Measurements from ENCODE around the gene TMUB2. TPM values are rescaled to one million over a fixed set of nuclear protein-coding genes. Genes with fewer than 3 reads are reported as not detected.

The TMUB2 gene
- total RNA-seq, 2 experiments from 2014 or later: 31.4 to 34.1 TPM

DNA sequence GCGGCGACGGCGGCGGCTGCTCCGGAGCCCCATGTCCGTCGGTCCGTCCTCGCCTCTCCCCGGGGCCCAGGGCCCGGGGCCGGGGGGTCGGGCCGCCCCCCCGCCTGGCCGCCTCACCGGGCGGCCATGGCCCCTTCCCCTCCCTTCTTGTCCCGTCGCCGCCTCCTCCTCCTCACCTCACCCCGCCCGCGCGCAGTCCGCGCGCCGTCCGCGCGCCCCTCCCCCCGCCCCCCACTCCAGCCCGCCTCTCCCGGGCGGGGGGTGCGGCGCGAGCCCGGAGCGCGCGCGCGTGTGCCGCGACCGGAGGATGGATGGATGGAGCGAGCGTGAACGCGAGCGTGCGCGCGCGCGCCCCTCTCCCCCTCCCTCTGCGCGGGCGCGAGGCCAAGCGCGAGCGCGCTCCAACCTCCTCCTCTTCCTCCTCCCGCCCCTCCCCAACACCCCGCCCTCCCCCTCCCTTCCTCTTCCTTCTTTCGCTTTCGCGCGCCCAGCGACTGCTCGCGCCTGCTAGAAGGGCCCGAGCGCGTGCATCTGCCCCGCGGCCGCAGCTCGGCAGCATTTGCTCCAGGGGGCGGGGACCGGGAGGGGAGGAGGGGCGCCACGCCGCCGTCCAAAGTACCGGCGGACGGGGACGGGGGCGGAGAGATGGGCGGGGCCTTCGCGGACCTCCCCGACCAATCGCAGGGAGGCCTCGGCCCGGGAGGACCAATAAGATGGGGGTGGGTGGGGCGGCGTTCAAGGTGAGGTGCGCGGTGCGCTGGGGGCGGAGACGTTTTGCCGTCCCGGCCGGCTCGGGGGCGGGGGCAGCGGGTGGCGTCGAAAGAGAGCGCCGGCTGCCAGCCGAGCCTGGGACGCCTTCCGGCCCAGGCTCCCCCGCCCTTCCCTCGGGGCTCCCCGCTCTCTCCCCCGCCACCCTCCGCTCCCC is 13.0 kb downstream of the TMUB2 start, which contains the start of gene ATXN7L3:
TSS of gene ATXN7L3 (minus strand) at position 332 of the 925 bp plus-strand sequence. CDS start 1,814 bp downstream, outside the sequence.
- Mint-ChIP-seq H3K36me3 (peaks cover 18% of the 10 kb centered on the region), H3K4me3 (peak within 1 kb of the TSS; percentile 89), H3K27me3 (no peaks in the 10 kb centered on the region), H3K4me1 (peaks cover 40% of the 10 kb centered on the region), H3K9me3 (ENCODE audit: low read depth) (no peaks in the 10 kb centered on the region), H3K27ac (peak within 1 kb of the TSS; percentile 94)
- peak; percentile 100 for DNase-seq
- CTCF ChIA-PET: interaction anchor here (4.1 to 6.6 kb wide), 2 partner anchors 10 to 14 kb away, joined by 32 to 67 read pairs; partner anchors contain the start of gene TMUB2
- peak; percentile 80 for ATAC-seq

DNA sequence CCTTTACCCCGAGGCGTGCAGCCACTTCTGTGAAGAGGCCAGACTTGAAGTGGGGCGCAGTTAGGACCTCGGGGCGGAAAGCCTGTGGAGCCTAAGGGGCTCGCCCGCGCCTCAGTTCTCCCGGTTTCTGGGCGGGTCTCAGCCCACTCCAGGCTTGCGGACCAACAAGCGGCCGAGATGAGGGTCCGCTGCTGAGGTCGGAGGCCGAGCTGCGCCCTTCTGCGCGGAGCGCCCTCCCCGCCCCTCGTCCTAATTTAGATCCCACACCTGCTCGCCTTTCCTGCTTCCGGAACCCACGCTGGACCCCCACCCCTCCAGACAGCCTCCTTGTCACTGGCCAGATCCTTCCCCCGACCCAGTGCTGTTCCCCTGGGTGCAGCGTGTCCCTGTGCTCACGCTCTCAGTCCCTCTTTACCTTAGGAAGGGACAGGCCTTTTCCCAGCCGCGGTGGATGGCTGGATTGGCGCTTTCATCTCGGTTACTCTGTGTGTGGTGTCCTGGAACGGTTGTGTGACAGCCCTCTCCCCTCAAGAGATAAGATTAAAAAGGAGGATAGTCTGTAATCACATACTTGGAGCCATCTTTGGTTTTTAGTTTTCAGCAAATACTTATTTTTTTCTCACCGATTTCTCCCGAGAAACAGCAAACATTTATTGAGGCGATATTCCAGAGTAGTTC is 13.8 kb downstream of the TMUB2 start:
- Mint-ChIP-seq H3K4me1 (peaks cover 40% of the 10 kb centered on the region), H3K27ac (peak overlapping the region; percentile 94), H3K9me3 (ENCODE audit: low read depth) (no peaks in the 10 kb centered on the region), H3K4me3 (peak overlapping the region; percentile 89), H3K36me3 (peaks cover 11% of the 10 kb centered on the region), H3K27me3 (no peaks in the 10 kb centered on the region)
- DNase-seq (no peak), ATAC-seq (no peak)
- CTCF ChIA-PET: interaction anchor here (1.8 to 6.6 kb wide), 6 partner anchors 10 to 145 kb away, joined by 5 to 67 read pairs (median 22); partner anchors contain the start of genes GRN, SLC25A39 and TMUB2

DNA sequence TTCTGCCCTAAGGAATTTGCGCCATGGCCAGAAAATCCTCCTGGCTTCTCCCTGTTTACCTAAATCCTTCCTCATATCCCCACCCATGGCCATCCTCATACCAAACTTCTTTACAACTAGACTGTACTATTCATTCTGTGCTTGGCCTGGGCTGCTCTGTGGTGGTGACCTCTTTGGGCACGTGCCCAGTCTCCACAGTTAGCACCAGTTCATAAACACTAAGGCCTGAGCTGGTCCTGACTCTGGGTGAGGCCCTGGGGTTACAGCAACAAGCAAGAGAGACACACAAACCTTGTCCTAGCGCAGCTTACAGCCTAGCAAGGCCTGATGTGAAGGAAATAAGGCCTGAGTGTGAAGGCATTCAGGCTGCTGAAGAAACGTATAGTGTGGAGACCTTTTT is 16.0 kb downstream of the TMUB2 start:
- no peak for DNase-seq

DNA sequence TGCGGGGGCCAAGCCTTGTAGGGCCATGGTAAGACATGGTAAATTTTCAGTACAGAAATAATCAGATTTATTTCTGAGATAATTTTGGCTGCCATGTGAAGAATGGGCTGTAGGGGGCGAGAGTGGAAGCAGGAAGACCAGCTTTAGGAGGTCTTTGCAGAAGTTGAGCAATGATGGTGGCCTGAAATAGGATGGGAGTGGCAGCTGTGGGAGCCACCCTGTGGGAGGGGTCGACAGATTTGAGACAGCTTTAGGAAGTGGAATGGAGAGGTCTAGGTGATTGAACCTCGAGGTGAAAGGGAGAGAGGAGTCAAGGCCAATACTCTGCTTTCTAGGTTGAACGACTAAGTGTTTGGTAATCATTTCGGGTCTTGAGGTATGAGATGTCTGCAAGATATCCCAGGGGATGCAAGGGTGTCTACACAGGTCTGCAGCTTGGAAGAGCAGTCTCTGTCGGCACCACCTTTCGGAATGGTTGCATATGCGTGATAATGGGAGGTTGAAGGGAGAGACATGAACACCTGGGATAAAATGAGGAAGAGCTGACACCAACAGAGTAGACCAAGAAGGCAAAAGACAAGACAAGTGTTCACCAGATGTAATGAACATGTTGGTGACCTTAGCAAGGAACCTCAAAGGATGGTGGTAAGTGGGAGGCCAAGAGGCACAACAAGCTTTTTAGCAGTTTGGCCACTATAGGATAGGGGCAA is 17.1 kb downstream of the TMUB2 start:
- Mint-ChIP-seq H3K36me3 (peaks cover 19% of the 10 kb centered on the region), H3K9me3 (ENCODE audit: low read depth) (no peaks in the 10 kb centered on the region), H3K4me3 (no peak overlapping the region), H3K27ac (peak overlapping the region; percentile 64), H3K27me3 (no peaks in the 10 kb centered on the region), H3K4me1 (peaks cover 33% of the 10 kb centered on the region)
- ATAC-seq (no peak), DNase-seq (peak; percentile 80)
- CTCF ChIA-PET: interaction anchor here (0.7 to 4.4 kb wide), 22 partner anchors 8 to 183 kb away, joined by 3 to 40 read pairs (median 4); partner anchors contain the start of genes GRN, HDAC5, TMUB2 and UBTF

More for the DNA sequence above, 16.0 kb downstream of the TMUB2 start:
- Mint-ChIP-seq H3K36me3 (peaks cover 11% of the 10 kb centered on the region), H3K27ac (no peak overlapping the region), H3K27me3 (no peaks in the 10 kb centered on the region), H3K4me1 (peaks cover 33% of the 10 kb centered on the region), H3K9me3 (ENCODE audit: low read depth) (no peaks in the 10 kb centered on the region), H3K4me3 (no peak overlapping the region)
- no peak for ATAC-seq
- CTCF ChIA-PET: interaction anchor here (1.0 to 6.6 kb wide), 10 partner anchors 7 to 160 kb away, joined by 3 to 67 read pairs (median 8); partner anchors contain the start of genes SLC25A39, TMUB2 and UBTF

DNA sequence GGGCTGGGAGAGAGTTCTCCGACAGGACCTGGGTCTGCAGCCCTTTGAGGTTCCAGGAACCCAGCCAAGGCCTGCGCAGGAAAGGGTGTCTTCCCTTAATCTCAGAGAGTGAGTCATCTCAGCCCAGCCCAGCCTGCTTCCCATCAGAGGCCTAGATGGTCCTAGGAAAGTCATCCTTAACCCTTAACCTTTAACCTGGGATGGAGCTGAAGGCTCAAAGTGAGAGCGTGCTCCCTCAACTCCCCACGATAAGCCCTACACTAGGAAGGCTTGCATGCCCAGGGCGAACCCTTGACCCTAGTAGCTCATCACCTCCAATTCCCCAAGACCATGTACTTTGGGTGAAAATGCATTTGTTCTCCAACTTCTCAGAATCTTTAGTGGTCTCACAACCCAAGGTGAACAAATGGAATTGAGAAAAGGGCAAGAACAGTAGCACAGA is 17.7 kb downstream of the TMUB2 start:
- DNase-seq: no peak
- Mint-ChIP-seq H3K9me3 (ENCODE audit: low read depth) (no peaks in the 10 kb centered on the region), H3K27me3 (no peaks in the 10 kb centered on the region), H3K27ac (no peak overlapping the region), H3K4me3 (no peak overlapping the region), H3K4me1 (peaks cover 33% of the 10 kb centered on the region), H3K36me3 (peaks cover 23% of the 10 kb centered on the region)
- no peak for ATAC-seq
- CTCF ChIA-PET: interaction anchor here (0.8 to 4.4 kb wide), 20 partner anchors 9 to 182 kb away, joined by 3 to 40 read pairs (median 6); partner anchors contain the start of genes GRN, HDAC5, TMUB2 and UBTF

DNA sequence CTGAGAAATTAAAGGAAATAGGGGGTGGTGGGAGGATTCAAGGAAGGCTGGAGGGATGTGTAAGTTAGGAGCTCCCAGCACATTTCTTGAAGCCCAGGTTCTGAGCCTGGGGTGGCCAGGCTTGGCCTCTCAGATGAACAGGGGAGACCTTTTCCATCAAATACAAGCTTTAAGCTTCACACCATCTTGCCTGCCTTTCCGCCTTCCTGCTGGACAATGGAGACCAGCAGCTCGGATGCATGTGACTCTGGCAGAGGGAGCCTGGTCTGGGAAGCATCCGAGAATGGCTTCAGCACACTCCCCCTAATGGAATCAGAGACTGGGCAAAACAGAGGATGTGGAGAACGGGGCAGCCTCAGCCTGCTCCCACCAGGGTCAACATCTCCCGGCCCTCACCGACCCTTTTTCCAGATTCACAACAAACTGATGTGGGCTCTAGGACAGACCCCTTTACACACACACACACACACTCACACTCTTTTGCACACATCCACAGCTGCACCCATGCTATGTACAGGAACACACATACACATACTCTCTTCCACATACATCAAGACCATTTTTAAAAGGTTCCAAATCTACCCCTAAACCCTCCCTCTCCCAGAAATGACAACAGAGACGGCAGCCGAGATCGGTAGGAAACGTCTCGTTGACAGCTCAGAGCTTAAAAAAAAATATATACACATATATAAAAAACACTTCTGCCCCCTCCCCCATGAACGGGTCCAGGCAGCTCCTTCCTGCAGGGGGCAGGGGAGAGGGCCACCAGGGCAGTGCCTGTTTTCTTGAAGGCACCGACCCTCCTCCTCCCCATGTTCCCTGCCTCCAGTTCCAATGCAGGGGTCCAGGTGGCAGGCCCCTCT is 19.4 kb downstream of the TMUB2 start:
- DNase-seq (no peak), ATAC-seq (no peak)
- CTCF ChIA-PET: interaction anchor here (0.9 to 2.4 kb wide), 6 partner anchors 10 to 148 kb away, joined by 3 to 12 read pairs (median 5); no protein-coding TSS in a partner anchor
- Mint-ChIP-seq H3K27ac (peak overlapping the region; percentile 11), H3K27me3 (no peaks in the 10 kb centered on the region), H3K9me3 (ENCODE audit: low read depth) (no peaks in the 10 kb centered on the region), H3K4me1 (peaks cover 37% of the 10 kb centered on the region), H3K36me3 (peaks cover 29% of the 10 kb centered on the region), H3K4me3 (no peak overlapping the region)

DNA sequence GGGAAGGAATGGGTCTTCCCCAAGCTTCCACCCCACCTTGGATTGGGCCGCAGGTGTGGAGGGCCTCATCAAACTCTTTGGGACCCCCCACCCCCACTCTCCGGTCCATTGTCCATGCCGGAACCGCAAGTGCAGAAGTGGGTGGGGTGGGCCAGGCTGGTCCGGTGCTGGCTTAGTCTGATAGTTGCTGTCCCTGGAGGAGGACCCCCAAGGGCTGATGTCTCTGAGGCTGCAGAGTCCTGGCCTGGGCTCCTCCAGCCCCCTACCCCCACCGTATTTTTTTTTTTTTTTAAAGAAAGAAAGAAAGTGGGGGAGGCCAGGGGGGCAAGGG is 20.0 kb downstream of the TMUB2 start:
- no peak overlapping the region for H3K4me3 Mint-ChIP-seq
- H3K27ac Mint-ChIP-seq: no peak overlapping the region
- peaks cover 32% of the 10 kb centered on the region for H3K36me3 Mint-ChIP-seq
- ATAC-seq: no peak
- H3K4me1 Mint-ChIP-seq: peaks cover 40% of the 10 kb centered on the region
- CTCF ChIA-PET: interaction anchor here (1.7 to 2.4 kb wide), 3 partner anchors 10 to 125 kb away, joined by 6 to 12 read pairs (median 7); no protein-coding TSS in a partner anchor
- DNase-seq: no peak
- no peaks in the 10 kb centered on the region for H3K27me3 Mint-ChIP-seq
- no peaks in the 10 kb centered on the region for H3K9me3 Mint-ChIP-seq (ENCODE audit: low read depth)

DNA sequence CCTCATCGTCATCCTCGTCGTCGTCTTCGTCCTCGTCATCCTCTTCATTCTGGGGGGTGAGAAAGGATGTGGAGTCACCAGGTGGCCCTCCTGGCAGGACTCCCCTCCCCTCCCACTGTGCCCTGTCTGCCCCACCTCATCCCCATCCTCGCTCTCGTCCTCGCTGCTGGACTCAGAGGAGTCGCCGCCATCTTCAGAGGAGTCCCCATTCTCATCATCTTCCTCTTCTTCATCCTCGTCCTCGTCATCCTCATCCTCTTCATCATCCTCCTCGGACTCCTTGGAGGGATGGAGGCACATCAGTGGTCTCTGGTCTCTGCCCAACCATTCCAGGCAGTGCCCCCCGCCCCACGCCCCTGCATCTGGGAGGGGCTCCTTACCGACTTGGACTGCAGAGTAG is 20.5 kb downstream of the TMUB2 start:
- DNase-seq (no peak), ATAC-seq (no peak)
- no peaks in the 10 kb centered on the region for H3K27me3 Mint-ChIP-seq
- CTCF ChIA-PET: interaction anchor here (1.0 to 2.4 kb wide), 3 partner anchors 11 to 124 kb away, joined by 3 to 12 read pairs (median 7); no protein-coding TSS in a partner anchor
- H3K27ac Mint-ChIP-seq: no peak overlapping the region
- no peak overlapping the region for H3K4me3 Mint-ChIP-seq
- H3K36me3 Mint-ChIP-seq: peaks cover 32% of the 10 kb centered on the region
- no peaks in the 10 kb centered on the region for H3K9me3 Mint-ChIP-seq (ENCODE audit: low read depth)
- H3K4me1 Mint-ChIP-seq: peaks cover 40% of the 10 kb centered on the region

DNA sequence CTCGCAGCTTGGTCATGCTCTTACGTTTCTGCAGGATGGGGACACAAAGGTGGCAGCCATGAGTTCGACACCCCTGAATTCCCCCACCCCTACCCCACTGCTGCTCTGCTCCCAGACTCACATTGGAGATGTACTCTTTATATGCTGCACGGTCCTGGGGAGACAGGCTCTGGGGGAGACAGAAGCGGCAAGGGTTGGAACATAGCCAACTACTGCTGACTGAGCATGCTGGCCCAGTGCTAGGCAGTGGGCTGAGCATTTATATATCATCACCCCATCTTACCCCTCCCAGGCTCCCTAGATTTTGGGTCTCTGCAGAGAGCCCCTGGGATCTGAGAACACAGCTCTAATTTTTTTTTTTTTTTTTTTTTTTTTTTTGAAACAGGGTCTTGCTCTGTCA is 21.0 kb downstream of the TMUB2 start:
- ATAC-seq (no peak), DNase-seq (no peak)
- Mint-ChIP-seq H3K27ac (no peak overlapping the region), H3K27me3 (no peaks in the 10 kb centered on the region), H3K36me3 (peaks cover 35% of the 10 kb centered on the region), H3K9me3 (ENCODE audit: low read depth) (no peaks in the 10 kb centered on the region), H3K4me3 (no peak overlapping the region), H3K4me1 (peaks cover 39% of the 10 kb centered on the region)
- CTCF ChIA-PET: interaction anchor here (1.0 to 4.8 kb wide), 6 partner anchors 11 to 144 kb away, joined by 3 to 94 read pairs (median 38); partner anchors contain the start of gene UBTF

DNA sequence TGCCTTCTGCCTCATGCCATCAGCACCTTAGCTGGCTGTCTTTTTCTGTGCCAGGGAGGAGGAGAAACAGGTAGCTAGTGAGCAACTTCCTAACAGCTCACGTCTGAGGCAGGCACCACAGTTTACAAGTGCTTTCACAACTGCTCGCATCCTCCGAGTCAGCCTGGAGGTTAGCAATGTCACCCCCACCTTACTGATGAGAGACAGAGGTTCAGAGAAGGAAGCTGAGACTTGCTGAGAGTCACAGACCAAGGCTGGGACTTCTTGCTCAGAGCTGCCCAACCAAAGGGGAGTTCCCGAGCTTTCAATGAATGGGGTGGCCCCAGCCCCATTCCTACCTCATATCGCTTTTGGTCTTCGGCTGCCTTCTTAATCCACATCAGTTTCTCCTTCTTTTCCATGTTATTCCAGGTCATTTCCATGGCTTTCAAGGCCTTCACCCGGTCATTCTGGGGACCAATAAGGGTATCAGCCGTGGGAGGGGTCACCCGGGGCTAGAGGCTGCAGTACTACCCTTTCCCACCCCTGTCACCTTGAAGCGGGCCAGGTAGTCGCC is 23.1 kb downstream of the TMUB2 start:
- peak overlapping the region; percentile 69 for H3K4me3 Mint-ChIP-seq
- CTCF ChIA-PET: interaction anchor here (0.6 to 4.8 kb wide), 42 partner anchors 10 to 313 kb away, joined by 3 to 94 read pairs (median 4); partner anchors contain the start of genes ATXN7L3, FAM171A2, GRN and HDAC5
- peaks cover 35% of the 10 kb centered on the region for H3K4me1 Mint-ChIP-seq
- no peak for ATAC-seq
- H3K9me3 Mint-ChIP-seq (ENCODE audit: low read depth): no peaks in the 10 kb centered on the region
- peak; percentile 58 for DNase-seq
- no peaks in the 10 kb centered on the region for H3K27me3 Mint-ChIP-seq
- H3K27ac Mint-ChIP-seq: peak overlapping the region; percentile 76
- peaks cover 51% of the 10 kb centered on the region for H3K36me3 Mint-ChIP-seq

DNA sequence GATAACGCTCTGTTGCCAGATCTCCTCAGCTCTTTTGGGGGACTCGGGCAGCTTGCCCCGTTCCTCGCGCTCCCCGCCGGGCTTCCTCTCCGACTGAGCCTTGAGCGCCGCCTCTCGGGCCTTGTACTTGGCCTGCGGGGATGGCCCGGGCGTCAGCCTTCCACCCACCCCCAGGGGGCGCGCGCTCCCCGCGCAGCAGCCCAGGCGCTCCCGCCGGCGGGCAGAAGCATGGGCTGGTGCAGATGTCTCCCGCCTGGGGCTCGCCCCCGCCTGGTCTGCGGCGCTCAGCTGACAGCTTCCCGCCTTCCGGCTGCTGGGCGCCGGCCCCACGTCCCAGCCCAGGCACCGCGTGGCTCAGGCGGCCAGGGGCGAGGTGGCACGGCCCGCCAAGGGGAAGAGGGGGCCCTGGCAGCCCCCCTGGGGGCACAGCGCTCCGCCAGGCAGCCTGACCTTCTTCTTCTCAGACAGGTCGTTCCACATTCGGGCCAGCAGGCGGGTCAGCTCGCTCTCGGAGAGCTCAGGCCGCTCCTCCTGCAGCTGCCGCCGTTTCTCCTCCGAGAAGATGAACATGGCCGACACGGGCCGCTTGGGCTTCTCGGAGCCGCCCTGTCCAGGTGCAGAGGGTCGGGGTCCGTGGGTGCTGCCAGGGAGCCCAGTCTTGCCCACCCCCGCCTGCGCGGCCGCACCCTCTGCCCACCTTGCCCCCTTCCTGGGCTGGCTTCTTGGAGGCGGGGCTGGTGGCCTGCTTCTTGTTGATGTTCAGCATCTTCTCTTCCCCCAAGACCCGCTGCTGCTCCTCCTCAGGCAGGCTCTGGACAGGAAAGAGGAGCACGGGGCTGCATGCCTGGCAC is 23.8 kb downstream of the TMUB2 start:
- Mint-ChIP-seq H3K4me1 (peaks cover 41% of the 10 kb centered on the region), H3K27ac (peak overlapping the region; percentile 76), H3K27me3 (no peaks in the 10 kb centered on the region), H3K4me3 (peak overlapping the region; percentile 69), H3K9me3 (ENCODE audit: low read depth) (no peaks in the 10 kb centered on the region), H3K36me3 (peaks cover 58% of the 10 kb centered on the region)
- ATAC-seq: peak; percentile 99
- CTCF ChIA-PET: interaction anchor here (0.6 to 4.8 kb wide), 43 partner anchors 10 to 313 kb away, joined by 3 to 94 read pairs (median 5); partner anchors contain the start of genes ATXN7L3, FAM171A2, GRN and HDAC5
- peak; percentile 94 for DNase-seq
